ENCODE results near the gene SERPINE2. TPM values are rescaled to one million over a fixed set of nuclear protein-coding genes. Genes with fewer than 3 reads are reported as not detected.

Gene SERPINE2
- polyA plus RNA-seq, 3 donors: not detected

DNA sequence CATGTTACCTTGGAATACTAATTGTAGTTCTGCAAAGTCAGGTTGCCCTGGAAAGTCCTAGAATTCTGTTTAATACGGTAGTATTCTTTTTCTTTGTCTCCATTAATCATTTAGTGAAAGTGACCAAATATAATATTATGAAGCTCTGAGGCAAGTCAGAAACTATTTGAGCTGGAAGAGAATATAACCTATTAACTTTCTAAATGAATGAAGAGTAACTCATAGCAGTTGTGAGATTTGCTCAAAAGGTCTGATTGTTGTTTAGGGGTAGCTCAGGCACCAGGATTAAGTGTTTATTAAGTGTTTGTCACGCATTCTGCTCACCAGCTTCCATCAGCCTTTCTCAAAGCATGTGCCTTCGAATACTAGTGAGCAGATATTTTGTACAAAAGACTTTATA, 46.7 kb upstream of the SERPINE2 start:
- H3K36me3 Mint-ChIP-seq: no peaks in the 10 kb centered on the region
- TF ChIP-seq, protein P1, sequence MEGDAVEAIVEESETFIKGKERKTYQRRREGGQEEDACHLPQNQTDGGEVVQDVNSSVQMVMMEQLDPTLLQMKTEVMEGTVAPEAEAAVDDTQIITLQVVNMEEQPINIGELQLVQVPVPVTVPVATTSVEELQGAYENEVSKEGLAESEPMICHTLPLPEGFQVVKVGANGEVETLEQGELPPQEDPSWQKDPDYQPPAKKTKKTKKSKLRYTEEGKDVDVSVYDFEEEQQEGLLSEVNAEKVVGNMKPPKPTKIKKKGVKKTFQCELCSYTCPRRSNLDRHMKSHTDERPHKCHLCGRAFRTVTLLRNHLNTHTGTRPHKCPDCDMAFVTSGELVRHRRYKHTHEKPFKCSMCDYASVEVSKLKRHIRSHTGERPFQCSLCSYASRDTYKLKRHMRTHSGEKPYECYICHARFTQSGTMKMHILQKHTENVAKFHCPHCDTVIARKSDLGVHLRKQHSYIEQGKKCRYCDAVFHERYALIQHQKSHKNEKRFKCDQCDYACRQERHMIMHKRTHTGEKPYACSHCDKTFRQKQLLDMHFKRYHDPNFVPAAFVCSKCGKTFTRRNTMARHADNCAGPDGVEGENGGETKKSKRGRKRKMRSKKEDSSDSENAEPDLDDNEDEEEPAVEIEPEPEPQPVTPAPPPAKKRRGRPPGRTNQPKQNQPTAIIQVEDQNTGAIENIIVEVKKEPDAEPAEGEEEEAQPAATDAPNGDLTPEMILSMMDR (IDR thresholded peaks at IDR 0.05): no peak
- no peak overlapping the region for H3K4me3 ChIP-seq (replicated peaks in 1 of 3; ENCODE audit: low read depth in 2 of 3, low read length in 3 of 3)
- intact Hi-C loops (cut with micrococcal nuclease): no loop called here
- peaks cover 0 to 2% (median 0%) of the 10 kb centered on the region in 7 donors for H3K9me3 Mint-ChIP-seq
- H3K9ac ChIP-seq (ENCODE audit: insufficient read depth, low read length, poor library complexity, severe bottlenecking): no peak overlapping the region
- H3K27ac ChIP-seq (ENCODE audit: low read depth in 1 of 2, low read length in 2 of 2): no peak overlapping the region
- no peaks in the 10 kb centered on the region for H3K27me3 ChIP-seq (ENCODE audit: control insufficient read depth in 2 of 2, insufficient read depth in 2 of 2, low read length in 2 of 2)
- no peaks in the 10 kb centered on the region for H3K4me1 ChIP-seq (ENCODE audit: control insufficient read depth in 1 of 2, insufficient read depth in 2 of 2, low read length in 2 of 2)
- DNase-seq: no peak
- no peaks in the 10 kb centered on the region for H4K20me1 ChIP-seq (ENCODE audit: insufficient read depth, low read length)
- H3K27ac Mint-ChIP-seq: no peak overlapping the region
- H3K4me3 Mint-ChIP-seq: no peak overlapping the region
- H3K4me2 ChIP-seq (replicated peaks; ENCODE audit: extremely low read depth, low read length, poor library complexity, severe bottlenecking): no peak overlapping the region
- peaks cover 0 to 4% (median 0%) of the 10 kb centered on the region in 3 donors for H3K27me3 Mint-ChIP-seq (ENCODE audit: low read depth in 3 of 3)
- no peaks in the 10 kb centered on the region for H3K36me3 ChIP-seq (replicated peaks in 1 of 2; ENCODE audit: control insufficient read depth in 1 of 2, insufficient read depth in 2 of 2, low read length in 2 of 2)
- no peaks in the 10 kb centered on the region for H3K9me3 ChIP-seq (replicated peaks in 1 of 2; ENCODE audit: control insufficient read depth in 1 of 2, insufficient read depth in 1 of 2, low read length in 2 of 2)
- no CpG with 5 or more reads among the region's 3 CpGs for WGBS (ENCODE audit: insufficient coverage)
- no peaks in the 10 kb centered on the region for H3K4me1 Mint-ChIP-seq
- no peak overlapping the region for H2AFZ ChIP-seq (ENCODE audit: insufficient read depth, low read depth, low read length, poor library complexity, severe bottlenecking)
- H3K79me2 ChIP-seq (ENCODE audit: insufficient read depth, low read length): no peaks in the 10 kb centered on the region

DNA sequence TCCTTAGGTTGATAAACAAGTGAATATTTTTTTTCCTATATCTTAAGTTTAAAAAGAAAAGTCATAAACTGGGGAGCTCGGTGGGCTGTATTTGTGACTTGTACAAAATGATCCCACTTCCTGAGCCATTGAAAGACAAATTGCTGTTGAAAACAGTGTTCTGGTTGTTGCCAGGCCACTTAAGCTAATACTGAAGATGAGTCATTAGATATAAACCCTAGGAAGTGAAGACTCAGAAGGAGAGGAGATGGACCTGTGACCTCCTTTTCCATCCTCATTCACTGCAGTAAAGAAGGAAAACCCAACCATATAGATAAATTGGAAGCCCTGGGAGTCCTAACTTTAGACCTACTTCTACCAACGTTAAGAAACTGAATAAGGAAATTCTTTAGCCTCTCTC, 46.2 kb upstream of the SERPINE2 start:
- intact Hi-C loops (cut with micrococcal nuclease): no loop called here
- H3K36me3 Mint-ChIP-seq: no peaks in the 10 kb centered on the region
- H3K27ac Mint-ChIP-seq: no peak overlapping the region
- no CpG with 5 or more reads among the region's 2 CpGs for WGBS (ENCODE audit: insufficient coverage)
- no peaks in the 10 kb centered on the region for H3K9me3 ChIP-seq (replicated peaks in 1 of 2; ENCODE audit: control insufficient read depth in 1 of 2, insufficient read depth in 1 of 2, low read length in 2 of 2)
- no peak overlapping the region for H3K27ac ChIP-seq (ENCODE audit: low read depth in 1 of 2, low read length in 2 of 2)
- H3K9ac ChIP-seq (ENCODE audit: insufficient read depth, low read length, poor library complexity, severe bottlenecking): no peak overlapping the region
- no peak overlapping the region for H2AFZ ChIP-seq (ENCODE audit: insufficient read depth, low read depth, low read length, poor library complexity, severe bottlenecking)
- H3K27me3 ChIP-seq (ENCODE audit: control insufficient read depth in 2 of 2, insufficient read depth in 2 of 2, low read length in 2 of 2): no peaks in the 10 kb centered on the region
- no peaks in the 10 kb centered on the region for H3K36me3 ChIP-seq (replicated peaks in 1 of 2; ENCODE audit: control insufficient read depth in 1 of 2, insufficient read depth in 2 of 2, low read length in 2 of 2)
- no peaks in the 10 kb centered on the region for H3K4me1 Mint-ChIP-seq
- peaks cover 0 to 4% (median 0%) of the 10 kb centered on the region in 3 donors for H3K27me3 Mint-ChIP-seq (ENCODE audit: low read depth in 3 of 3)
- DNase-seq: no peak
- TF ChIP-seq, protein P1 (IDR thresholded peaks at IDR 0.05): no peak
- no peaks in the 10 kb centered on the region for H3K79me2 ChIP-seq (ENCODE audit: insufficient read depth, low read length)
- no peak overlapping the region for H3K4me3 ChIP-seq (replicated peaks in 1 of 3; ENCODE audit: low read depth in 2 of 3, low read length in 3 of 3)
- no peak overlapping the region for H3K4me2 ChIP-seq (replicated peaks; ENCODE audit: extremely low read depth, low read length, poor library complexity, severe bottlenecking)
- no peaks in the 10 kb centered on the region for H4K20me1 ChIP-seq (ENCODE audit: insufficient read depth, low read length)
- peaks cover 0 to 2% (median 0%) of the 10 kb centered on the region in 7 donors for H3K9me3 Mint-ChIP-seq
- no peak overlapping the region for H3K4me3 Mint-ChIP-seq
- no peaks in the 10 kb centered on the region for H3K4me1 ChIP-seq (ENCODE audit: control insufficient read depth in 1 of 2, insufficient read depth in 2 of 2, low read length in 2 of 2)

All from CD14-positive monocyte (primary cell).